GM18511 (cell line): Measurements from ENCODE around the gene STYXL2.
A peak's percentile ranks its signal among the peaks of the same experiment; 100 is the strongest.

ENCODE experiments used
- ATAC-seq: cut with Tn5 transposase; IDR thresholded peaks from one replicate; pipeline ENCODE4 v1.9.1; 2021; ENCODE audit warnings: mild to moderate bottlenecking, moderate library complexity; ENCODE audit not compliant: unreplicated experiment

The STYXL2 gene

GRCh38 chr1:167105271-167106118, 11.6 kb downstream of the STYXL2 start:
- peak; percentile 48 for ATAC-seq

GRCh38 chr1:167106119-167106461, 12.2 kb downstream of the STYXL2 start:
- no peak for ATAC-seq

- no peak for ATAC-seq
Observed at GRCh38 chr1:167107456-167107855, 13.6 kb downstream of the STYXL2 start.

- ATAC-seq = no peak
Observed at GRCh38 chr1:167109125-167109524, 15.2 kb downstream of the STYXL2 start.

- ATAC-seq = peak; percentile 55
Observed at GRCh38 chr1:167110586-167110985, 16.7 kb downstream of the STYXL2 start.

GRCh38 chr1:167111868-167112709, 18.2 kb downstream of the STYXL2 start:
- ATAC-seq = no peak

GRCh38 chr1:167114725-167115124, 20.9 kb downstream of the STYXL2 start:
- ATAC-seq = no peak

- no peak for ATAC-seq
Observed at GRCh38 chr1:167115655-167116054, 21.8 kb downstream of the STYXL2 start.

GRCh38 chr1:167116174-167116573, 22.3 kb downstream of the STYXL2 start:
- ATAC-seq = no peak

- no peak for ATAC-seq
Observed at GRCh38 chr1:167117225-167117624, 23.4 kb downstream of the STYXL2 start.

GRCh38 chr1:167118188-167118587, 24.3 kb downstream of the STYXL2 start:
- ATAC-seq = no peak

GRCh38 chr1:167119696-167120095, 25.8 kb downstream of the STYXL2 start:
- ATAC-seq = no peak

GRCh38 chr1:167120899-167121298, 27.0 kb downstream of the STYXL2 start:
- ATAC-seq = no peak

GRCh38 chr1:167121375-167122120, 27.7 kb downstream of the STYXL2 start:
- no peak for ATAC-seq

- ATAC-seq = no peak
Observed at GRCh38 chr1:167122121-167122480, 28.2 kb downstream of the STYXL2 start.

GRCh38 chr1:167122568-167122967, 28.7 kb downstream of the STYXL2 start:
- no peak for ATAC-seq

GRCh38 chr1:167126317-167126716, 32.4 kb downstream of the STYXL2 start:
- no peak for ATAC-seq

GRCh38 chr1:167126811-167127210, 32.9 kb downstream of the STYXL2 start:
- ATAC-seq = no peak

- no peak for ATAC-seq
Observed at GRCh38 chr1:167127236-167127635, 33.4 kb downstream of the STYXL2 start.

- no peak for ATAC-seq
Observed at GRCh38 chr1:167127661-167128060, 33.8 kb downstream of the STYXL2 start.
